GM18505 (cell line): ENCODE measurements around the gene GCNA.
"Not testable (repeated sequence)": the region's sequence is repeated elsewhere in the genome, so short reads cannot be mapped to it uniquely, and the experiment has no call there.

ENCODE experiments used
- ATAC-seq: cut with Tn5 transposase; IDR thresholded peaks from one replicate; pipeline ENCODE4 v1.9.1; 2021; ENCODE audit not compliant: unreplicated experiment
- POLR2A ChIP-seq: IDR thresholded peaks from 4 replicates; pipeline ENCODE4 v1.6.1; 2011; ENCODE audit warnings: borderline replicate concordance; ENCODE audit not compliant: insufficient read depth, insufficient read length; ENCODE audit errors: extremely low read depth

Gene GCNA

DNA sequence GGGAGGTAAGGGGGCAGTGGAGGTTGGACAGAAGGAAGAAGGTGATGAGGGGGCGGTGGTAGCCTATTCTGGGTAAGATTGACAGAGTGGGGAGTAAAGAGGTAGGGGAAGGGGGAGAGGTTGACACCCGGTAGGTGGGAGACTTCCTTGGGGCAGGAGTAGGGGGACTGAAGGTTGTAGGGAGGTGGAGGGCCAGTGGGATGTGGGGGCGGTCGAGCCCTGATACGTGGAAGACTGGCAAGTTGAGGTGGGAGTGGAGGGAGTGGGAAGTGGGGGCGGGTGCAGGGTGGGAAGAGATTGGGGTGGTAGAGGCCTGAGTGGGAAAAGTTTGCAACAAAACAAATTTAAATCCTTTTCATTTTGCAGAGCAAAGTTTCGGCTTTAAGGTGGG is 1.7 kb downstream of the GCNA start:
- ATAC-seq, result no peak
- no peak for TF ChIP-seq POLR2A

- ATAC-seq, result no peak
- no peak for TF ChIP-seq POLR2A
These were observed 3.0 kb downstream of the GCNA start for GRCh38 chrX:71581210-71581609.

GRCh38 chrX:71586929-71587328 is 8.7 kb downstream of the GCNA start:
- TF ChIP-seq POLR2A, result no peak
- no peak for ATAC-seq

- ATAC-seq, result not testable (repeated sequence)
These were observed 15.0 kb downstream of the GCNA start for GRCh38 chrX:71593210-71593609.

GRCh38 chrX:71599965-71600364 is 21.7 kb downstream of the GCNA start:
- TF ChIP-seq POLR2A, result no peak
- no peak for ATAC-seq

DNA sequence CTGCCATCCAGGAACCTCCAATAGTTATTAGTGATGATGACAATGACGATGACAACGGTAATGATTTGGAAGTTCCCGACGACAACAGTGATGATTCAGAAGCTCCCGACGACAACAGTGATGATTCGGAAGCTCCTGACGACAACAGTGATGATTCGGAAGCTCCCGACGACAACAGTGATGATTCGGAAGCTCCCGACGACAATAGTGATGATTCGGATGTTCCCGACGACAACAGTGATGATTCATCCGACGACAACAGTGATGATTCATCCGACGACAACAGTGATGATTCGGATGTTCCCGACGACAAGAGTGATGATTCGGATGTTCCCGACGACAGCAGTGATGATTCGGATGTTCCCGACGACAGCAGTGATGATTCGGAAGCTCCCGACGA is 25.4 kb downstream of the GCNA start:
- no peak for ATAC-seq
- no peak for TF ChIP-seq POLR2A

GRCh38 chrX:71604141-71604540 is 25.9 kb downstream of the GCNA start:
- ATAC-seq, result no peak
- no peak for TF ChIP-seq POLR2A

GRCh38 chrX:71604796-71605568 is 26.7 kb downstream of the GCNA start:
- TF ChIP-seq POLR2A, result no peak

DNA sequence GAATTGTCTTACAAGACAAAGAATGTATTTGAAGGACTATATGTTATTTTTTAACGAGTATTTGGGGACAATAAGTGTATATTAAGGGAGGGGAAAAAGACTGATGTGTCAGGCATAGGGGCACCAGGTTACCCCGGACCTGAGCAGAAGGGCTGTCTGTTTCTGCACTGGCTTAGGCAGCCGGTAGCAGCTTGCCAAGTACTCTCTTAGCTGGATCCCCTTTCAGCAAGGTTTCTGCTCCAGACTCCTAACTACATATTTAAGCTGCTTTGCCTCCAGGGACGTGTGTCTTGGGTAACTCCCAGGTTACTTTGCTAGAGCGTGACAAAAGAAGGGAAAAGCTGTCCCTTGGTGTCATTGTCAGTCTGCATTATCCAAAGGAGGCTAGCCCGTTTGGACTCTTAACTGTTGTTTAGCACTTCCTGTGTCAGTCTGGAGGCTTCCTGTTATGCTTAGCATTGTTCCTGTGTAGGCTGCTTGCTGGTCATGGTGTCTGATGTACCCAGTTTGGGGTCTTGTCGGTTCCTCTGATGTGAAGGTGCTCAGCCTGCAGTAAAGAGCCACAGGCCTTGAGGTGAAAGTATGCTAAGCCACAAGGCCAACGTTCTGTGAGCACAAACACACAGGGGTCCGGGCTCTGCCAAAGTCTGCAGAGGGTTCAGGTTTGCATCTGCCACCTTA is 28.4 kb downstream of the GCNA start:
- ATAC-seq, result no peak
- TF ChIP-seq POLR2A, result no peak

More at GRCh38 chrX:71604796-71605568, 26.7 kb downstream of the GCNA start:
- ATAC-seq, result no peak

GRCh38 chrX:71607488-71607887 is 29.3 kb downstream of the GCNA start:
- TF ChIP-seq POLR2A, result no peak
- no peak for ATAC-seq

DNA sequence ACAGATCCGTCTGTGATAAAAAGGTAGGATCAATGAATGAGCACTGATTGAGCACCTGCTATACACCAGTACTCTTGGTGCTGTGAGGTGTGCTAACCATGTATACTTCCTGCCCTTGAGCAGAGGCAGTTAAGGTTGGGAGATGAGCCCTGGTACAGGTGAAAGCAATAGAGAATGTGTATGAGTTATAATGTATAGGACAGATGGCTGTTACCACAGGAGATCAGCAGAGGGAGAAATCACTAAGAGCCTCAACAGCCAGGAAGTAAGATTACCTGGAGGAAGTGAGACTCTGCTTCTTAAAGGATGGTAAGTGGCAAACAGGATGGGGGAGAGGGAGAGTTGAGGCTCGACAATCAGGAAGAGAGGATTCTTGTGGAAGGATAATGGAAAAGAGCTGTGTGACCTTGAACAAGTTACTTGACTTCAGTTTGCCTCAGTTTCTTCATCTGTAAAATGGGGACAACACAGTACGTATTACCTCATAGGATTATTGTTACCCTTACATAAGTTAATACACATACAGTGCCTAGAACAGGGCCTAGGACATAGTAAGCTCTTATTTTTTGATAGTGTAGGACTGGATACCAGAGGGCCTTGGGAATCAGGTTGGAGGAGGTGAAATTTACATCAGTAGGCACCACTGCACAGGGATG is 31.0 kb downstream of the GCNA start:
- ATAC-seq, result no peak

DNA sequence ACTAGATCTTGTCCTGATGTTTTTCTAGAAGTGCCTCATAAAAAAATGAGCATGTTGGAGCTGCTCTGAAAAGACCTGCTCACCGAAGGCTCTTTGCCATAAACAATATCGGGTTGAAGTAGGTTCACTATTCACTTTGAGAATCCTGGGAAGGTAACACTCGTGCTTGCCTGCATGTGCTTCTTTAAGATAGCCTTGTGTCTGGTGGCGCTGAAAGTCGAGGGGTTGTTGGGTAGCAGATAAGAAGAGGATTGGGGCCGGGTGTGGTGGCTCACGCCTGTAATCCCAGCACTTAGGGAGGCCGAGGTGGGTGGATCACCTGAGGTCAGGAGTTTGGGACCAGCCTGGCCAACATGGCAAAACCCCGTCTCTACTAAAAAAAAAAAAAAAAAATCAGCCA is 33.5 kb downstream of the GCNA start:
- not testable (repeated sequence) for ATAC-seq

More for the DNA sequence above, 31.0 kb downstream of the GCNA start:
- TF ChIP-seq POLR2A, result no peak

GRCh38 chrX:71612256-71612655 is 34.0 kb downstream of the GCNA start:
- no peak for ATAC-seq
- no peak for TF ChIP-seq POLR2A

DNA sequence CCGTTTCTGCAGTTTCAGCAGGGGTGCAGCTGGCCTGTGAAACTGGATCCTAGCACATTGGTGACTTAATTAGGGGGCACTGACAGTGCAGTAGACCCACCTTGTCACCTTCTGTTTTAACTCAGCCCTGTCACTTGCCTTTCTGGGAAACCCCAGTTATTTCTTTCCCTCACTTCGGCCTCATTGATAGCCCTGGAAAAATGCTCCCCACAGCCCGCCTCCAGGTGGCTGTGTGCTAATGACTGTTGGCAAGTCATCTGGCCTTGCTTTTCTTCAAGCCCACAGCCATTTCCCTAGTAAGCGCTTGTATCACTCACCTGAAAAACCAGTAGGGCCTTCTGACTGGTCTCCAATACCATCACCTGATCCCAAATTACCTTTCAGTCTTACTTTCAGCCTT is 36.8 kb downstream of the GCNA start:
- no peak for ATAC-seq
- no peak for TF ChIP-seq POLR2A
